ENCODE results near the gene ANOS1. TPM values are rescaled to one million over a fixed set of nuclear protein-coding genes. Genes with fewer than 3 reads are reported as not detected.

Gene ANOS1
- total and polyA plus RNA-seq, 2 of the 13 experiments (the other 11 are each of a cell fraction or from before 2014, with no cell fraction given) = not detected

DNA sequence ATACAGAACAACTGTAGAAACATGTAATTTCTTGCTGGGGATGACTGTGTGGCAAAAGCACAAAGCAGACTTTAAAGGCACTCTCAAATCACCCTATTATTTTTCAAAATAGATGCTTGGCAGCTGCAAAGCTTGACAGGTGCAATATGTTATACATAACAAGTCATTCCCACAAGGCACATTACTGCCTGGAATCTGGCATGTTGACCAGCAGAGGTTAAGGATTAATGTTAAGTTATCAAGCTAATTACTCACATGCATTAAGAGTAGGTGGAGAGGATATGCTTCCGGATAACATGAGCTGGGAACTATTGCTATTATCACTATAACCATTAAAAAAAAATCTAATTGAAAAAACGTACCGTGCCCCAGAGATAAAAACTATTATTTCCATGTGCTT, 17.8 kb downstream of the ANOS1 start (continued):
- TF ChIP-seq, protein P1, sequence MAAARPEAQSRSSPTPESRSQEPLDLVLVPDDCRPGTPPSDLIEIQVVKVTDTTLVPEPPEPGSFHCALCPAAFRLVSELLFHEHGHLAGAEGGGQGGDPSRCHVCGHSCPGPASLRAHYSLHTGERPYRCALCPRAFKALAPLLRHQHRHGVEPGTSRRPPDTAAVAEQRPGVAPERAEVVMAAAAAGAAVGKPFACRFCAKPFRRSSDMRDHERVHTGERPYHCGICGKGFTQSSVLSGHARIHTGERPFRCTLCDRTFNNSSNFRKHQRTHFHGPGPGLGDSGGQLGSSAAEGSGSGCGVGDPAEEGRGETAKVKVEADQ (CRISPR knock-in tag; IDR thresholded peaks at IDR 0.05; ENCODE audit: borderline replicate concordance) = no peak
- TF ChIP-seq ZNF703 (CRISPR knock-in tag; IDR thresholded peaks at IDR 0.05; ENCODE audit: borderline replicate concordance) = no peak
- TF ChIP-seq GZF1 (CRISPR knock-in tag; IDR thresholded peaks at IDR 0.05) = no peak
- TF ChIP-seq ZNF839 (CRISPR knock-in tag; IDR thresholded peaks at IDR 0.05; ENCODE audit: borderline replicate concordance) = no peak

DNA sequence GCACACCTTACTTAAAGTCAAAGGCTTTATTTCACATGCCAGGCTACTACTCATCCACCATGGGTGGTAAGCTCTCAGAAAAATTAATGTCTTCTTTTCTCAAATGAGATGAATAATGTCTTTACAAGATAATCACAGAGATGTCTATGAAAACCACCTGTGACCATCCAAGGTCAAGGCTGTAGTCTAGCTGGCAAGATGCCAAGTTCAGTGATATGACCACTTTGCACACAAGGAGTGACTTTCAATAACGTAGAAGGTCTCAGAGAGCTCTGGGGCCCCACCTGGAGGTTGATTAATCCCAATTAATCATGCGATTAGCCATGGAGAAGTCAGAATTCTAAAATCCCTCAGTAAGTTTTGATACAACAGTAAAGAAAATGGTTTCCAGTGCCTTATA, 20.5 kb downstream of the ANOS1 start:
- no peaks in the 10 kb centered on the region for H3K9me3 ChIP-seq (ENCODE audit: low read length)
- H3K4me2 ChIP-seq (ENCODE audit: low read depth, low read length) = no peak overlapping the region
- H3K4me3 ChIP-seq (replicated peaks in 1 of 3; ENCODE audit: insufficient read depth in 1 of 3, low read depth in 2 of 3, low read length in 3 of 3) = no peak overlapping the region
- DNase-seq (ENCODE audit: low spot score) (no peak), FAIRE-seq (no peak), ATAC-seq (no peak)
- H3K27ac ChIP-seq (ENCODE audit: extremely low read length, insufficient read depth, low read length) = no peak overlapping the region
- ChIA-PET POLR2A (no interaction called here), CTCF (ENCODE audit: low intra/inter-chr PET ratio, low total read pairs) (no interaction called here)
- WGBS (ENCODE audit: low lambda C conversion rate) = 17% methylated on average over 1 of the region's 2 CpGs
- H4K20me1 ChIP-seq (ENCODE audit: insufficient read depth, low read length) = no peaks in the 10 kb centered on the region
- no TSS peak for BruUV-seq (replicated peaks)
- no peaks in the 10 kb centered on the region for H3K36me3 ChIP-seq (replicated peaks in 1 of 2; ENCODE audit: control insufficient read depth in 1 of 2, insufficient read depth in 2 of 2, low read length in 2 of 2)
- no peak overlapping the region for H2AFZ ChIP-seq (ENCODE audit: low read length)
- no peaks in the 10 kb centered on the region for H3K79me2 ChIP-seq (ENCODE audit: insufficient read depth, low read length)
- TF ChIP-seq SMC3 (IDR thresholded peaks at IDR 0.05; ENCODE audit: low read length) (no peak), LCORL (IDR thresholded peaks at IDR 0.05) (peak; percentile 55; the same call in 1 of the 2 replicates), LCORL (CRISPR knock-in tag; IDR thresholded peaks at IDR 0.05) (no peak)
- H3K9ac ChIP-seq (ENCODE audit: insufficient read depth, low read depth, low read length) = no peak overlapping the region
- H3K27me3 ChIP-seq (ENCODE audit: control insufficient read depth in 1 of 2, insufficient read depth in 2 of 2, low read length in 2 of 2) = no peaks in the 10 kb centered on the region
- no peaks in the 10 kb centered on the region for H3K4me1 ChIP-seq (ENCODE audit: insufficient read depth, low read length)
- in situ Hi-C loops (cut with HindIII; ENCODE audit: extremely low pct_ligation_motif_present, low pct_unique_long_range_greater_than_20kb) = no loop called here
- intact Hi-C loops (cut with micrococcal nuclease; ENCODE audit: unreplicated experiment) = no loop called here

DNA sequence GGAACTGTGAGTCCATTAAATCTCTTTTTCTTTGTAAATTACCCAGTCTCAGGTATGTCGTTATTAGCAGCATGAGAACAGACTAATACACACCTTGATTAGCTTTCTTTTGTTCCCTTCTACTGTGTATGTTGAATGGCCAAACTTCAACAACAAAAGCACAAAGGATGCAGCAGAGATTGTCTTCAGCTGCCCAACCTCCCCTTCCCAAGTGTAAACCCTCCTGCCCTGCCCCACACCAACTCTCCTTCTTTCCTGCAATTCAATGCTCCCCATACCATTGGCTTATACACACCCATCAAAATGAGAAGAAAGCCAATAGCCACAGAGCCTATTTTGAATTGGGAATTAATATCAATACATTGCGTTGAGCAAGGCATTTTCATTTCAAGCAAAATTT, 27.8 kb downstream of the ANOS1 start:
- Histone ChIP-seq H3K27ac (ENCODE audit: extremely low read length, insufficient read depth, low read length) (no peak overlapping the region), H3K4me1 (ENCODE audit: insufficient read depth, low read length) (no peaks in the 10 kb centered on the region), H3K79me2 (ENCODE audit: insufficient read depth, low read length) (no peaks in the 10 kb centered on the region), H3K4me3 (replicated peaks in 1 of 3; ENCODE audit: insufficient read depth in 1 of 3, low read depth in 2 of 3, low read length in 3 of 3) (no peak overlapping the region), H3K27me3 (ENCODE audit: control insufficient read depth in 1 of 2, insufficient read depth in 2 of 2, low read length in 2 of 2) (no peaks in the 10 kb centered on the region), H2AFZ (ENCODE audit: low read length) (no peak overlapping the region), H4K20me1 (ENCODE audit: insufficient read depth, low read length) (no peaks in the 10 kb centered on the region), H3K36me3 (replicated peaks in 1 of 2; ENCODE audit: control insufficient read depth in 1 of 2, insufficient read depth in 2 of 2, low read length in 2 of 2) (no peaks in the 10 kb centered on the region), H3K9ac (ENCODE audit: insufficient read depth, low read depth, low read length) (no peak overlapping the region), H3K4me2 (ENCODE audit: low read depth, low read length) (no peak overlapping the region), H3K9me3 (ENCODE audit: low read length) (no peaks in the 10 kb centered on the region)
- POLR2A ChIA-PET = no interaction called here
- ATAC-seq = no peak
- 3% methylated on average over 2 of the region's 2 CpGs for WGBS (ENCODE audit: low lambda C conversion rate)
- BruUV-seq (replicated peaks) = no TSS peak
- CTCF ChIA-PET (ENCODE audit: low intra/inter-chr PET ratio, low total read pairs) = no interaction called here
- intact Hi-C loops (cut with micrococcal nuclease; ENCODE audit: unreplicated experiment) (no loop called here), in situ Hi-C loops (cut with HindIII; ENCODE audit: extremely low pct_ligation_motif_present, low pct_unique_long_range_greater_than_20kb) (no loop called here)
- no peak for FAIRE-seq
- DNase-seq (ENCODE audit: low spot score) = no peak
- TF ChIP-seq, protein P2, sequence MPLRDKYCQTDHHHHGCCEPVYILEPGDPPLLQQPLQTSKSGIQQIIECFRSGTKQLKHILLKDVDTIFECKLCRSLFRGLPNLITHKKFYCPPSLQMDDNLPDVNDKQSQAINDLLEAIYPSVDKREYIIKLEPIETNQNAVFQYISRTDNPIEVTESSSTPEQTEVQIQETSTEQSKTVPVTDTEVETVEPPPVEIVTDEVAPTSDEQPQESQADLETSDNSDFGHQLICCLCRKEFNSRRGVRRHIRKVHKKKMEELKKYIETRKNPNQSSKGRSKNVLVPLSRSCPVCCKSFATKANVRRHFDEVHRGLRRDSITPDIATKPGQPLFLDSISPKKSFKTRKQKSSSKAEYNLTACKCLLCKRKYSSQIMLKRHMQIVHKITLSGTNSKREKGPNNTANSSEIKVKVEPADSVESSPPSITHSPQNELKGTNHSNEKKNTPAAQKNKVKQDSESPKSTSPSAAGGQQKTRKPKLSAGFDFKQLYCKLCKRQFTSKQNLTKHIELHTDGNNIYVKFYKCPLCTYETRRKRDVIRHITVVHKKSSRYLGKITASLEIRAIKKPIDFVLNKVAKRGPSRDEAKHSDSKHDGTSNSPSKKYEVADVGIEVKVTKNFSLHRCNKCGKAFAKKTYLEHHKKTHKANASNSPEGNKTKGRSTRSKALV (CRISPR knock-in tag; IDR thresholded peaks at IDR 0.05) = no peak
- no peak for TF ChIP-seq ZBTB20 (CRISPR knock-in tag; IDR thresholded peaks at IDR 0.05; ENCODE audit: borderline replicate concordance, low read depth)
- TF ChIP-seq RBAK (CRISPR knock-in tag; IDR thresholded peaks at IDR 0.05) = no peak
- no peak for TF ChIP-seq MBNL3 (CRISPR knock-in tag; conservative IDR thresholded peaks at IDR 0.05)
- TF ChIP-seq, protein P3, sequence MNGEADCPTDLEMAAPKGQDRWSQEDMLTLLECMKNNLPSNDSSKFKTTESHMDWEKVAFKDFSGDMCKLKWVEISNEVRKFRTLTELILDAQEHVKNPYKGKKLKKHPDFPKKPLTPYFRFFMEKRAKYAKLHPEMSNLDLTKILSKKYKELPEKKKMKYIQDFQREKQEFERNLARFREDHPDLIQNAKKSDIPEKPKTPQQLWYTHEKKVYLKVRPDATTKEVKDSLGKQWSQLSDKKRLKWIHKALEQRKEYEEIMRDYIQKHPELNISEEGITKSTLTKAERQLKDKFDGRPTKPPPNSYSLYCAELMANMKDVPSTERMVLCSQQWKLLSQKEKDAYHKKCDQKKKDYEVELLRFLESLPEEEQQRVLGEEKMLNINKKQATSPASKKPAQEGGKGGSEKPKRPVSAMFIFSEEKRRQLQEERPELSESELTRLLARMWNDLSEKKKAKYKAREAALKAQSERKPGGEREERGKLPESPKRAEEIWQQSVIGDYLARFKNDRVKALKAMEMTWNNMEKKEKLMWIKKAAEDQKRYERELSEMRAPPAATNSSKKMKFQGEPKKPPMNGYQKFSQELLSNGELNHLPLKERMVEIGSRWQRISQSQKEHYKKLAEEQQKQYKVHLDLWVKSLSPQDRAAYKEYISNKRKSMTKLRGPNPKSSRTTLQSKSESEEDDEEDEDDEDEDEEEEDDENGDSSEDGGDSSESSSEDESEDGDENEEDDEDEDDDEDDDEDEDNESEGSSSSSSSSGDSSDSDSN (CRISPR knock-in tag; IDR thresholded peaks at IDR 0.05) = no peak
- TF ChIP-seq SRSF9 (IDR thresholded peaks at IDR 0.05; ENCODE audit: borderline replicate concordance, insufficient read depth, low read depth, low read length, poor library complexity, severe bottlenecking) = no peak

Data from HepG2 (cell line).